C1 segment of cervical spinal cord (tissue), 14 donors: ENCODE results near the gene MED14.
"Not testable (repeated sequence)": the region's sequence is repeated elsewhere in the genome, so short reads cannot be mapped to it uniquely, and the experiment has no call there.

Source experiments
- DNase-seq, 14 donors: peaks; one replicate each; lab custom pipeline; 2025; lab: John Stamatoyannopoulos, UW

MED14 gene

GRCh38 chrX:40735325-40736169 lies at the start of gene MED14:
MED14 (minus strand) TSS chrX:40735542; CDS start chrX:40735412, 130 bp downstream.
- DNase-seq, result peak; percentile 20 to 86 (median 78)

GRCh38 chrX:40784516-40785151 lies 49.3 kb upstream of the MED14 start:
- DNase-seq, result no peak

- DNase-seq, result not testable (repeated sequence)
These were observed 47.4 kb upstream of the MED14 start for GRCh38 chrX:40782644-40783259.

GRCh38 chrX:40780951-40781350 lies 45.6 kb upstream of the MED14 start:
- no peak for DNase-seq

GRCh38 chrX:40780082-40780481 lies 44.7 kb upstream of the MED14 start:
- peak in 4 of 14 donors; percentile 0 to 4 (median 4) for DNase-seq

- DNase-seq, result no peak
These were observed 43.7 kb upstream of the MED14 start for GRCh38 chrX:40778861-40779575.

GRCh38 chrX:40773809-40774208 lies 38.5 kb upstream of the MED14 start:
- no peak for DNase-seq

GRCh38 chrX:40773188-40773587 lies 37.8 kb upstream of the MED14 start:
- DNase-seq, result no peak

GRCh38 chrX:40772290-40772689 lies 36.9 kb upstream of the MED14 start:
- DNase-seq, result no peak

- DNase-seq, result no peak
These were observed 26.4 kb upstream of the MED14 start for GRCh38 chrX:40761762-40762161.

GRCh38 chrX:40759374-40759773 lies 24.0 kb upstream of the MED14 start:
- no peak for DNase-seq

- no peak for DNase-seq
These were observed 21.7 kb upstream of the MED14 start for GRCh38 chrX:40757058-40757457.

- DNase-seq, result peak in 7 of 14 donors; percentile 1 to 78 (median 36)
These were observed 20.2 kb upstream of the MED14 start for GRCh38 chrX:40755291-40756249.

GRCh38 chrX:40749681-40750494 lies 14.5 kb upstream of the MED14 start:
- no peak for DNase-seq

- no peak for DNase-seq
These were observed 13.6 kb upstream of the MED14 start for GRCh38 chrX:40748977-40749376.

GRCh38 chrX:40746521-40746920 lies 11.2 kb upstream of the MED14 start:
- DNase-seq, result no peak

GRCh38 chrX:40736170-40736505 lies 796 bp upstream of the MED14 start:
- DNase-seq, result peak in 1 of 14 donors; percentile 26

- peak in 4 of 14 donors; percentile 25 to 54 (median 33) for DNase-seq
These were observed 394 bp downstream of the MED14 start for GRCh38 chrX:40734971-40735324.

- DNase-seq, result no peak
These were observed 1.6 kb downstream of the MED14 start for GRCh38 chrX:40733706-40734105.

- DNase-seq, result not testable (repeated sequence)
These were observed 2.8 kb downstream of the MED14 start for GRCh38 chrX:40732499-40732898.
